ENCODE results near the gene PRLH.
A peak's percentile ranks its signal among the peaks of the same experiment; 100 is the strongest.

The PRLH gene

DNA sequence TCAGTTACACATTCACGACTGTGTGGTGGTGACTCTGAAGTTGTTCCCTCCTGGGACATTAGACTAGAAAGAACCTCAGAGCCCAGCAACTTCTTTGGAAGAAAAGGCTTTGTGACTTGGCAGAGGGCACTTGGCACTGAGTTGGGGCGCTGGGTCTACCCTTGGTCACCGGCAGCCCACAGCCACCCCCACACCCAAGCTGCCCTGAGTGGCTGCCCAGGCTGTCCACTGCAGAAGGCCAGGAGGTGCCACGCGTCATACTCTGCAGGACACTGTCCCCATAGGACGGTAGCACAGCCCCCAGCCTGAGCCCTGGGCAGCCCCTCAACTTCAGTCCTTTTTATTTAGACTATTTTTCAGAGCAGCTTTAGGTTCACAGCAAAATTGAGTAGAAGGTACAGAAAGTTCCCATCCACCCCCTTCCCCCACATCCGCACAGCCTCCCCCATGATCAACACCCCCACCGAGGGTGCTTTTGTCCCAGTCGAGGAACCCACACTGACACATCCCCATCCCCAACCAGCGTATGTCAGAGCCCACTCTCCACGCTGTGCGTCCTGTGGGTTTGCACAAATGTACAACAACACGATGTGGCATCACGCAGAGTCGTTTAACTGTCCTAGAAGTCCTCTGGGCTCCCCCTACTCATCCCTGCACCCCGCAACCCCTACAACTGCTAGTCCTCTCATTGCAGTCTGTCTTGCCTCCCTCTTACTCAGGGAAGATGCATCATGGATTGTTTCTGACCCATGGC, 1.1 kb downstream of the PRLH start:
- DNase-seq = no peak

DNA sequence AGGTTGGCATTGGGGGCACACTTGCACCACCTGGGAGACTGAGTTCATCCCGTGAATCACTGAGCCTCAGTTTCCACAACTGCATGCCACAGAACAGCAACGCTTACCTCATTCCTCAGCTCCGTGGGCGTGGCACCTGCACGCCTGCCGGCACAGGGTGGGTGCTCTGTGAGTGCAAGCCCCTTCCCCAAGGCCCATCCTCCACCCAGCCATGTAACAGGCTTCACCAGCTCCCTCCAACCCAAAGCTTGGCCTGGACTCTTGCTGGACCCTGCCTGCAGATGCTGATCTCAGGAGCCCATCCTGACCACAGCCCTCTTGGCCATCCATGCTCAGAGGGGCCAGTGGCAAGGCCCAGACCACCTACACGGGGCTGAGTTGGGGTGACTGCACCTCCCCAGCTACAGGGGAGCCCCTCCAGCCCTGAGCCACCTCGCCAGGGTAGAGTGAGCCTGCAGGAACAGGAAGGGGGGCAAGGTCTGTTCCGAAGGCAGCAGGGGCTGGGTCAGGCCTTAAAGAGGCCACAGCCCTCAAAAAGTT, 1.8 kb downstream of the PRLH start:
- DNase-seq = no peak

DNA sequence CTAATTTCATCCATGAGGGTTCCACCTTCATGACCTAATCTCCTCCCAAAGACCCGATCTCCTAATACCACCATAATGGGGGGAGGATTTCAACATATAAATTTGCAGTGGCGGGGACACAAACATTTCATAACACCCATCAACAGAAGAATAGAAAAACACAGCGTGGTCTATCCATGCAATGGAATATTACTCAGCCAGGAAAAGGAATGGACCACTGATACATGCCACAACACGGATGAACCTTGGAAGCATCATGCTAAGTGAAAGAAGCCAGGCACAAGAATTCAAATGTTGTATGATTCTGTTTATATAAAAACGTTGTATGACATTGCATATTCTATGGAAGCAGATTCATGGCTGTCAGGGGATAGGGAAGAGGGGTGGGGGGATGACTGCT, 2.7 kb downstream of the PRLH start:
- DNase-seq = no peak

DNA sequence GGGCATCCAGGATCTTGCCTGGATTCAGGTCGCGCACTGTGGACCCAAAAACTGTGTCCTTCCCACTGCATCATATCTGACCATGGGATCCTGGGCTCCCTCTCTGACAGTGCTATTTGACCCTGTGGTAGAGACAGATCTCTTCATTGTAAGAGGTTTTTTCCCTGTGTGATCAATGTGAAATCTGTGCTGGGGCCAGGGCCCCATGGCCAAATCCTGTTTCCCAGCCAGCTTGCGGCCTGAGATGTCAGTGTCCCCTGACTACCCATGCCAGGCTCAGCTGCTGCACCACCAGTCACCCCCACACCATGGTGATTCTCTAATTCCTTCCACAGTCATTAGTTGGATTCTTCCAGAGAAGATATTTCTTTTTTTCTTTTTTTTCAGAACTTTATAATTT, 3.5 kb downstream of the PRLH start:
- DNase-seq = no peak

DNA sequence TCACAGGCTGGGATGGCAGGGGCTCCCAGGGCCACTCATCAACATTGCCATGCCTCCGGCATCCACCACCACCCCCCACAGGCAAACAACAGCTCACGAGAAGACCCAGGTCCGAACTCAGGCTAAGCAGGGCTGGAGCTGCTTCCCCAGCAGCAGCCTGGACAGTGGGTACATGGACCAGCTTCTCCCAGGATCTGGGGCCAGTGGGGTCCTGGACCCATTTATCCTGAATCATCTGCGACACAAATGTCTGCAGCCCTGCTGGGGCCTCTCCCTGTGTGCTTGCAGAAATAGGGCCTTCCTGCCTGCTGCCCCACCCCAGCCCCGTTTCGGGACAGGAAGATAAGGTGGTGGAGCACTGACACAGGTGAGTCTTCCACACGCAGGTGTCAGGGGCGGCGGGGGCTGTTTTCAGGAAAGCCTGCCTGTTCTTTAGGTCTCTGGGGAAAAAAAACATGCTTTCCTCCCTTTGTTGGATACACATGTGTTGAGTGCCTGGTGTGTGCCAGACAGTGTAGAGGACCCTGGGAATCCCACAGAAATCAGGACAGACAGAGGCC, 4.5 kb downstream of the PRLH start:
- DNase-seq = no peak

DNA sequence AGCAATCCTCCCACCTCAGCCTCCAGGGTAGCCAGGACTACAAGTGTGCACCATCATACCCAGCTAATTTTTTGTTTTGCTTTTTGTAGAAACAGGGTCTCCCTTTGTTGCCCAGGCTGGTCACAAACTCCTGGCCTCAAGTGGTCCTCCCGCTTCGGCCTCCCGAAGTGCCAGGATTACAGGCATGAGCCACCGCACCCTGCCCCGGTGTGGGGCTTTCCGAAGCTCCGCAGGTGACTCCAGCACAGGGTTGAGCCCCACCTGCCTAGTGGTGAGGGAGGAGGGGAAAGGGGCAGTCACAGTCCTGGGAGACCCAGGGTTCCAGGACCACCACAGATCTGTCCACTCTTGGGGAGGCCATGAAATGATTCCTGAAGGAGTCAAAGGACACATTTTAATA, 5.2 kb downstream of the PRLH start:
- no peak for DNase-seq

DNA sequence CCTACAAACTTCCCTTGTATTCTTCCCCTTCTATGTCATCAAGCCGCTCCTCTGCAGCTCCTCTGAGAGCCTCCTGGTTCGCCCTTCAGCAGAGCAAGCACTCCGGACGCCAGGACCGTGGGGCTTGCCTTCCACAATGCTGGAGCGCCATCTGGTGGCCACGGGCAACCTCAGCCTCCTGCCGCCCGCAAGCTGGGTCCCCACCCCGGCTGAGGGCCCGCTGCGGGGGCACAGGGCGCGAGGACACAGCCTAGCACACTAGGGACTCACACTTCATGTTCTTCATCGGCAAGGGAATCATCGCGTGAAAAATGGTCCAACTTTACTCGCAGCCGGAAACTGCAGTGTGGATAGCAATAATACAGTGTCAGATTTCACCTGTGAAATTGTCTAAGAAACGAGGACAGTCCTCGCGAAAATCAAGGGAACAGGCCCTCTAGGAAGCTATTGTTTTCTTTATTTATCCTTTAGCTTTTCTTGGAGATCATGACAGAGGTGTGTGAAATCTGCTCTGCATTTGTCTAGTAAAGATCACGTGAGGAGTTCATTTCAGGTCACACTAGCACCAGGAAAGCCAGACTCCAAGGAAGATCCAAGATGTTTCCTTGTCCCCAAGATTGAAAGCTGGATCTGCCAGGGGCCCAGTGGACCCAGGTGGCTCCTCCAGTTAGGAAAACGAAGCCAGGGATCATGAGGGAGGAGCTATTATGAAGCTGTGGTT, 5.8 kb downstream of the PRLH start:
- DNase-seq = peak; percentile 55

DNA sequence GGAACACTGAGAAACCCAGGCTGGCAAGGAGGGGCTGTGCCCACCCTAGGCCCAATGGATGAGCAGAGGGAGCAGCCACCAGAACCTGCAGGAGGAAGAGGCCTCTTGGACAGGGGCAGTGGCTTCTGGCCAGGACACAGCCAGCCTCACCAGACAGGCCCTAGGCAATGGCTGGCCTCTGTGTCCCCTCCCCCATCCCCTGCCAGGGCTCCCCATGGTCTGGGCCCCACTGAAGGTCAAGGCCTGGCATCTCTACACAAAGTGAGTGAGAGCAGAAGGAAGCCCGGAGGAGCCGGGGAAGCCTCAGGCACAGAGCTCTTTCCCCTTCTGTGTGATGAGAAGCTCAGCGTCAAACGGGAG, 6.3 kb downstream of the PRLH start:
- DNase-seq = no peak

DNA sequence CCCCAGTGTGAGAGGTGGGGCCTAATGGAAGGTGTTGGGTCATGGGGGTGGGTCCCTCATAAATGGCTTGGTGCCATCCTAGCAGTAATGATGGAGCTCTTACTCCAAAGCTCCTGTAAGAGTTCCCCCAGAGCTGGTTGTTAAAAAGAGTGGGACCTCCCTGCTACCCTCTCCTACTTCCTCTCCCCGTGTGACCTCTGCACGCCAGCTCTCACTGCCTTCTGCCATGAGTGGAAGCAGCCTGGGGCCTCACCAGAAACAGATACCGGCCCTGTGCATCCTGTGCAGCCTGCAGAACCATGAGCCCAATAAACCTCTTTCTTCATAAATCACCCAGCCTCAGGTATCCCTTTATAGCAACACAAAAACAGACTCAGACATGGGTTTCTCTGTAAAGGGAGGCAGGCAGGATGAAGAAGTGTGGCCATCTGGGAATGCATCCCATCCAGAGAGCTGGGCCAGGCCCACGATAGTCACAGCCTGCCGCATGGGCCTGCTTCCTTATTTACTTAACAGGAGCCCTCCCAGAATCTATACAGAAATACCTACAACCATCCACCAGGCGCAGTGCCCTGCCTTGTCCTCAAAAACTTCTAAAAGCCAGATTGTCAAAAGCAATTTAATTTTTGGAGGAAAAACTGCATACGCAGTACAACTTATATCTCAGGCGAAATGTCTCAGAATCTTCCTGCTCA, 7.5 kb downstream of the PRLH start:
- no peak for DNase-seq

DNA sequence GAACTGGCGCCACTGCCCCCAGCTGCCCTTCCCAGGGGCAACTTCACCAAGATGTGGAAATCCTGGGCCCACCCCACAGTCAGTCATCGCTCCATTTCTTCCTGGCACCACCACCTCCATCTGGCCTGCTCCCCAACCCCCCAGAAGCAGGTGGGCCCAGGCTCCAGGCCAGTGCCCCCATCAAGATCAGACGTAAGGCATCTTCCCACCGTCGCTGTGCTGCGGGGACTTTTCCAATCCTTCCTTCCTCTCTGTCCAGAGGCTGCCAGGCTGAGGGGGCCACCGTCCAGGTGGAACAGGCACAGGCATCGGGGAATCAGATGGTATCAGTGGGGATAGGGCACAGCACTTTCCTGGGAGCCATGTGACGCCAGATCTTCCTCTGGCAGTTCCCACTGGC, 8.1 kb downstream of the PRLH start:
- DNase-seq = no peak

DNA sequence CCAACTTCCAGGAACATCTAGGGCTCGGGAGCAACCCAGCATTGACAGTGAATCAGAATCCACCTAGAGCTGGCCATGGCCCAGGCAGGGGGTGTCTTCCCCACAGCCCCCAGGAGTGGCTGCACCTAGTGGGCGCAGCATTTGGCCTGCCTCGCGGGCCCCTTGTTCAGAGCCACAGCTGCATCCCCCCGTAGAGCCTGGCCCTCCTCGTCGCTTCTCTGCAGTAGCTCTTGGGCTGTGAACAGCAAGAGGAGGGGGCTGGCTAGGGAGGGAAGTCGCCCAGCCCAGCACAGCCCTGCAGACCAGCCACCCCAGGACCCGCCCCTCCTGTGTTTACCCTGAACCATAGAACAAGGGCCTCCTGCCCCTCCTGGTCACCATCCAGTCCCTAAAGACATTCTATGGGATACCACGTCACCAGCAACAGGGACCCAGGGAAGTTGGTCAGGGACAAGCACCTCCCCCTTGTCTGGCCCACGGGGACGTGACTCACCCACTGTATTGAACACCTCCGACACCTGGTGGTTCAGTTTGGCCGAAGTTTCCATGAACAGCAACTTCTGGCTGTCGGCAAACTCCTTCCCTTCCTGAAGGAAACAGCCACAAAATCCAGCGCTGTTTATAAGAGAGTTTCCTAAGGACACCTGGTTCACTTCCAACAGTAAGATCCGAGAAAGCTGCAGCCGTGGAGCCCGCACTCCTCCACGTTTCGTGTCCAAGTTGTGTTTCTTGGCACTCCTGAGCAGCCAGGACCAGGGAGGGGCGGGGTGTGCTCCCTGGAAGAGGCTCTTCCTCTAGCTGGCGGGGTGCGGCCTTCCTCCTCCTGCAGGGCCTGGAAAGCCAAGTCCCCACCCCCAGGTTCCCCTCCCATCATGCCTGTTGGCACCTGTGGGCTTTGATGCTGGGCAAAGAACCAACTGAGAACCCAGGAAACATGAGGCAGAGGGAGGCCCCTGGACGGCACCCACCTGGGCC, 8.8 kb downstream of the PRLH start:
- no peak for DNase-seq

DNA sequence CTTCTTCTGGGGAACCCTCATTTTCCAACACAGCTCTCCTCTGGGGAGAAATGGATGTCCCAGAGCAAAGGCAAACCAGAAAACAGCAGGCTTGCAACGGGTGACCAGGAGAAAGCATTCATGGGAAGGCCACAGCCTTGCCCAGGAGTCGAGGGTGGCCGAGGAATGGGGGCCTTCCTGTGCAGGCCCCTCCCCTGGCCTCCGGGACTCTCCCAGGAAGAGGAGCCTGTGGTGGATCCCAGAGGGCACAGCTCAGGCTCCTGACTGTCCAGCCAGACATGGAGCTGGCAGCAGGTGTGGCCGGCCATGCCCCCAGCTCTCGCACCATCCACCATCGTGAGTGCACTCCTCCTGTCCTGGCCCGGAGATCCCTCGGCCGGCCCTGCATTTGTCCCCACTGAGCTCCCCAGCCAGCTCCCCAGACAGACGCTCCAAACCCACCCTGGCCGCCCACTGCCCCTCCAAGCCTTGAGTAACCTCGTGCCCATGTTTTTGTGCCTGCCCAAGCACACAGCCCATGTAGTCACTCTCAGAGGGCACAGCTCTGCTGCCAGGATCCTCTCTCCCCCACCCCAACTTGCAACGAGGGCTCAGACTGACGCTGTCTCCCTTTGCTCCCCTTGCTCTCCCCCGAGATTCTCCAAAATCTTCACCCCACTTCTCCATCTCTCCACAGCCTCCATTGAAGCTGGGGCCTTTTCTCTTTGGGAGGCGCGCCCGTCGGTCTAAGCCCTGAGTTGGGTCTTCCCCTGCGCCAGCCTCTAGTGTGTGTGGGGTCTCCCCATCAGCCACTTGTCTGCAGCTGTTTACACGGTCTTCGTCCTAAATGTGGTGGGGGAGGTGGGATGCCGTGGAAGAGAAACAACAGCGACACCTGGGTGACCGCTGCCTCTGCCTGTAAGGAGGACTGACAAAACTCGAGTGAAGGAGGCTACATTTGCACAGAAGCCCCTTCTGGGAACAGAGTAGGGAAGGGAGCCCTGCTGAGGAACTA, 9.8 kb downstream of the PRLH start:
- no peak for DNase-seq

DNA sequence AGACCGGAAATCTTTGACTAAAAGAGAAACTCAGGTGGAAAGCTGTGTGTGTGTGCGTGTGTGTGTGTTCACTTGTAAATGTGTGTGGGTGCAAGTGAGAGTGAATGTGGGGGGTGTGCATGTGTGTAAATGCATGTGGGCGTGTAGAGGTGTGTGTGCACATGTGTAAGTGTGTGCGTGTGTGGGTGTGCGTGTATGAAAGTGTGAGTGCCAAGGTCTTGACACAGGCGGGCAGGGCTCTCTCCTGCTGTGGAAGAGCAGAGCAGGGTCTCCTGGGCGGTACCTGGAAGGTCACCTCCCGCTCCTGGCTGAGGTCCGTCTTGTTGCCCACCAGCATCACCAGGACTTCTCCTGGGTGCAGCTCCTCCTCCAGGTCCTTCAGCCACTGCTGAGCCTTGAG, 10.6 kb downstream of the PRLH start:
- DNase-seq = no peak

DNA sequence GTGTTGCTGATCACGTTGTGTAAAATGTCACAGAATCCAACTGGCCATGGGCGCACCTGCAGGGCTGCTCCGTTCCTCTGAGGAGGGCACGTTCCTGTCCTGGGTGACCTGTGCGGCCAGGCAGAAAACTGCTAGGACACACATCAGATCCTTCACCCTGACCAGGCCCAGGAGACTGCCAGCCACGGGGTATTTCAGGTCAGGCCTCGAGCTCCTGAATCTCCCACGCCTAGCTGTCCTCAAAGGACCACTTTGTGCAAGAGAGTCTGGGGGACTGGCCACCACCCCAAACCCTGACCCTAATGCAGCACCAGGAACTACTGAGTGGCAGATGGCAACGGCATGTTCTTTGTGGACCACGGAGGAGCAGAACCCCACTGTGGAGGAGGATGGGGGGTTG, 11.1 kb downstream of the PRLH start:
- DNase-seq = no peak

DNA sequence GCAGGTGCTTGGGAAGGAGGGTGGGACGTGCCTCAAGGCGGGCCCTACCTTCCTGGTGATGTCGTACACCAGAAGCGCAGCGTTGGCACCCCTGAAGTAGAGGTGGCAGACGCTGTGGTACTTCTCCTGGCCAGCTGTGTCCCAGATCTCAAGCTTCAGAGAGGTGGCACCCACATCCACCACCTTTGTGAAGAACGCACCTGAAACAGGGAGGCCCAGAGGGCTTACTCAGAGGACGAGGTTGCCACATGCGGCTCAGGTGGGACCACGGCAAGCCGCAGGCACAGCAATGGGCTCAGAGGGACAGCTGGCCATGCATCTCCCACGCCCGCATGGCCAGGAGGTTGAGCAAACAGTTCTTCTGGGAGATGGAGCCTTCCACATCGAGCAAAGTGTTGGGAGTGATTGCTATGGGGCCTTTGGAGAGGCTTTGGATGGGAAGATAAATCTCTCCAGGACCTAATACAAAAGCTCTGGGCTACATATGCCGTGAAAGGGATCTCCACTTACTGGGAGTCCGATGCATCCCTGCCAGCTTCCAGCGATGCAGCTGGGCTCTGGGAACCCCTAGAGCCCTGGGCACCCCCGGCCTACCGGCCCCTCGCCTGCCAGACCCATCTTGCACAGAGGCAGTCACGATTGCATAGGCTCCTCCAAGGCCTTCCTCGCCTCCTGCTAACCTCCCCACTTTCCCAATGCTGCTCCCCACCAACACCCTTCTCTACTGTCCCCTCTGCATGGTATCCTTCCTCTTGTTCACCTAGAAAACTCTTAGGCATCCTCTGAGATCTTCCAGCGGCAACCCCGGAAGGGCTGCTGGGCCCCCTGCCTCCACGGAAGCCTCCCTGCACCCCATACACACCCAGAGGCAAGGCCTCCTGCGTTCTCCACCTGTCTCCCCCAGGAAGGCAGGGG, 11.8 kb downstream of the PRLH start:
- no peak for DNase-seq

DNA sequence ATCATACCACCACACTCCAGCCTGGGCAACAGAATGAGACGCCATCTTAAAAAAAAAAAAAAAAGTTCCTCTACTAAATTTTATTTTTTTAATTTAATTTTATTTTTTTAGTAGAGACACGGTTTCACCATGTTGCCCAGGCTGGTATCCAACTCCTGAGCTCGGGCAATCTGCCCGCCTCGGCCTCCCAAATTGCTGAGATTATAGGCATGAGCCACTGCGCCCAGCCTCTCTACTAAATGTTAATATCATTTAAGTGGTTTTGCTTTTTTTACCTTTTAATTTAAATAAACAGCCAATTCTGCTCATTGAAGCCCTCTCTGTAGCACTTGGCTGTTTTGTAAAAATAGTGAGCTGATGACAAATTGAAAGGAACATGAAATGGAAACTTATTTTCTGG, 15.0 kb downstream of the PRLH start:
- no peak for DNase-seq

DNA sequence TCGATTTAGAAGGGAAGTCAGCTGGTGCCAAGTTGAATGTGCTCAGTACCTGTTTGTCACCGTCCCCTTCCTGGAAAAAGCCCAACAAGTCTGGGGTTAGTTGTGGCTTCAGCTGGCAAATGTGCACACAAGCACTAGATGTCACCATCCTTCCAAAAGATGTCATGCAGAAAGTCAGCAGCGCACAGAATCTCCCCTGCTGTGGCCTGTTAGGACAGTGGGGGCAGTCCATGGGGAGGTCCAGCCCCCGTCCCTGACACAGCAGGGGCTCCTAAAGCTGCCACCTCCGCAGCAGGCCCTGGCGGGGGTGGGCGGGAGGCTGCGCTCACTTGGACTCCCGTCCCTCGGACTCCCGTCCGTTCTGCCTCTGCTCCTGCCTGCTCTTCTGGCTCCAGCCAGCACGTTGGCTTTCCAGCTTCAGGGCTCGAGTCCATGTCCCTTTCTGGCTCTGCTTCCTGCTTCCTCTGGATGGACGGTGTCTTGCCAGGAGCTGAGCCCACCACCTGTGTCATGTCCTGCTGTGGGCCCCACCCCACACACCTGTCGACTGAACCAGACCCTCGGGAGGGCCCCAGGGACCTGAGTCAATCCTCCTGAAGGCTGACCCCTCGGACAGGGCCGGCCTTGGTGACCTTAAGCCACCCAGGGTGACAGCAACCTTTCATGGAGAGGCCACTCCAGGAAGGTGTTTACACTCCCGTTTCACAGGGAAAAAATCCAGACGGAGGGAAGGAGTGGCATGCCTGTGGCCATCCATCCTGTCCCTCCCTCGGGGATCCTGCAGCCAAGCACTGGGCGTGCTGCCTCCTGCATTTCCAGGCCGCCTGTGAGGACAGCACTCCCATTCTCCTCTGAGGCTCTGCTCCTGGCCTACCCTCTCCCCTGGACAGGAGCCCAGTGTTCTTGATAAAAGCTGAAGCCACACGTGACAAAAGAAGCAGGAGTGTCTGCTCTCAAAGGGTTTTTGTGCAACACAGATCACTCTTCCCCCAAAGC, 15.7 kb downstream of the PRLH start:
- peak; percentile 37 for DNase-seq

Measured in NCI-H748 treated with DMSO at 0.1 percent for 48 hours (cell line).